T-helper 22 cell (primary cell): ENCODE results near the gene TK2.
"Not testable (repeated sequence)": the region's sequence is repeated elsewhere in the genome, so short reads cannot be mapped to it uniquely, and the experiment has no call there.

Source experiments
- DNase-seq: peaks from one replicate; pipeline ENCODE4 v3.0.0-alpha.2; 2020; ENCODE audit warnings: low read depth

Gene TK2

DNA sequence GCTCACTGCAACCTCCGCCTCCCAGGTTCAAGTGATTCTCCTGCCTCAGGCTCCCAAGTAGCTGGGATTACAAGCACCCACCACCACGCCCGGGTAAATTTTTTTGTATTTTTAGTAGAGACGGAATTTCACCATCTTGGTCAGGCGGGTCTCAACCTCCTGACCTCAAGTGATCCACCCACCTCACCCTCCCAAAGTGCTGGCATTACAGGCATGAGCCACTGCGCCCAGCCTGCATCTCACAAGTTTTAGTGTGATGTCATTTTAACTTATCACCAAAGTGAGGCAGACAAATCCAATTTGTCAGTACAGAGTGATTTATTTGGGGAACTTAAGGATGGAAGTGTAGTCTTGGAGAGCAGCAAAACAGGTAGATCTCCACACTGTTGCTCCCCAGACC is 83.3 kb downstream of the TK2 start:
- not testable (repeated sequence) for DNase-seq

GRCh38 chr16:66465946-66466345 is 84.0 kb downstream of the TK2 start:
- DNase-seq: not testable (repeated sequence)

GRCh38 chr16:66462912-66463311 is 87.0 kb downstream of the TK2 start:
- no peak for DNase-seq

DNA sequence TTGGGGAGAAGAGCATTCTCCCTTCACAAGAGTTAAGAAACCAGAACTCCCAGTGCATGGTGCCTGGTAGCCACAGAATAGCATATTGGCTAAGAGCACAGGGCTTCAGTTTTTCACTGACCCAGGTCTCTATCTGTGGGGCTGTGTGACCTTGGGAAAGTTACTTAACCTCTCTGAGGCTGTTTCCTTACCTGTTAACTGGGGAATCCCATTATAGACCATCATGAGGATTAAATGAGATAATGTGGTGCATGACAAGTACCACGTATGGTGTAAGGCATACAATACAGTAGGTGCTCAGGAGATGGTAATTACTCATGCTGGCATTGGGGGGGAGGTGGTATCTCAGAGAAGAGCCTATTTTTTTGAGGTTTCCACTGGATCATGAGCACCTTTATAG is 89.2 kb downstream of the TK2 start:
- no peak for DNase-seq

- no peak for DNase-seq
Measured at GRCh38 chr16:66459878-66460277, 90.0 kb downstream of the TK2 start.

DNA sequence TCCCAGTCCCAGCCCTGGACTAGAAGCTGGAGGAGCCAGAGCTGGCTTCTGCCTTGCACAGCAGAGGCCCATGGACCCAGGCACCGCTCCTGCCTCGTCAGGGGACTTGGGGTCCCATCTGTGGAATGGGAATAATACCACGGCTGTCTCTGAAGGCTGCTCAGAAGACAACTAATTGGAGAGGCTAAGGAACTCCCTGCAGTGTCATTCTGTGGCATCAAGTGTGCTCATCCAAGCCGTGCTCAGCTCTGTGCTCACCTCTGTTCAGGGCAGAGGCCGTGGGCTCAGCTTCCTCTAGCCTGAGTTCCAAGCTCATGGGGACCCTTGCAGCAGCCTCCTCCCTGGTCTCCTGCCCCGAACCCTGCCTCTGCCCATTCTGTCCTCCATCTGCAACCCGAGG is 91.1 kb downstream of the TK2 start:
- DNase-seq: no peak

DNA sequence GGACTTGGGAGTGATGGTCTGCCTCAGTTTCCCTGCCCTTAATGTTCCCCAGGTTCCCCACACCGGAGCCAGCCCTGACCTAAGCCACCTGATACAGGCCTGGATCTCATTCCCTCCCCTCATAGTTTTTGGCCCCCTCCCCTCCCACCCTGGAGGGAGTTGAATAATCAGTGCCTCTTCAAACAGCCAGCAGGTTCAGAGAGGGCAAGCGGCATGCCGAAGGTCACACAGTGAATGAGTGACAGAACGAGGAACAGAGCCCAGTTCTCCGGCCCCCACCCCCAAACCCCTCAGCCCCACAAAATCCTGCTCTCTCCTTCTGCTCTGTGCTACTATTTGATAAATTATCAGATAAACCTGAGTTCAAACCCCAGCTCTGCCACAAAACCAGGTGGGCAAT is 91.6 kb downstream of the TK2 start:
- no peak for DNase-seq
